Measurements from ENCODE around the gene PGF. TPM values are rescaled to one million over a fixed set of nuclear protein-coding genes. Genes with fewer than 3 reads are reported as not detected.

Gene PGF
- total and polyA plus RNA-seq, 4 donors: 3.0 to 10.0 (median 6.8) TPM

- peaks cover 0 to 5% (median 0%) of the 10 kb centered on the region in 5 donors for H3K4me1 ChIP-seq (ENCODE audit: control insufficient read depth in 5 of 5, insufficient read depth in 5 of 5, low read length in 5 of 5)
- H3K9me3 ChIP-seq (ENCODE audit: control insufficient read depth in 4 of 4, insufficient read depth in 3 of 4, low read length in 3 of 4): no peaks in the 10 kb centered on the region
- 8 to 10% methylated on average over 48 to 51 of the region's 51 CpGs for WGBS, 2 donors
- no peaks in the 10 kb centered on the region for H3K36me3 ChIP-seq (ENCODE audit: control insufficient read depth in 4 of 4, insufficient read depth in 4 of 4, low read length in 4 of 4)
- ATAC-seq (ENCODE audit: insufficient read depth, low FRiP score) (peak; percentile 92), DNase-seq (peak; percentile 75 to 78 (median 77))
- H3K9ac ChIP-seq (ENCODE audit: insufficient read depth in 1 of 2, low read length in 2 of 2): no peak within 1 kb of the TSS
- H3K4me3 ChIP-seq: peak within 1 kb of the TSS; percentile 64
- TF ChIP-seq CTCF (IDR thresholded peaks at IDR 0.05; ENCODE audit: control extremely low read depth, extremely low read depth): no peak
- peaks cover 0 to 8% (median 5%) of the 10 kb centered on the region in 3 donors for H3K27me3 ChIP-seq (ENCODE audit: control insufficient read depth in 3 of 3, insufficient read depth in 3 of 3, low read length in 2 of 3)
- peak within 1 kb of the TSS in 1 of 2 donors; percentile 26 for H3K27ac ChIP-seq (ENCODE audit: low read depth in 1 of 2, low read length in 1 of 2)
These were observed 32.5 kb downstream of the PGF start, which contains the start of gene RPS6KL1 for GRCh38 chr14:74922752-74923401. Gene RPS6KL1 (minus strand): TSS chr14:74923260. CDS start chr14:74921541, 1,719 bp downstream.

- Histone ChIP-seq H3K4me3 (peak overlapping the region; percentile 64), H3K27me3 (ENCODE audit: control insufficient read depth in 3 of 3, insufficient read depth in 3 of 3, low read length in 2 of 3) (peaks cover 0 to 8% (median 5%) of the 10 kb centered on the region in 3 donors), H3K9ac (ENCODE audit: insufficient read depth in 1 of 2, low read length in 2 of 2) (no peak overlapping the region), H3K27ac (ENCODE audit: low read depth in 1 of 2, low read length in 1 of 2) (no peak overlapping the region), H3K4me1 (ENCODE audit: control insufficient read depth in 5 of 5, insufficient read depth in 5 of 5, low read length in 5 of 5) (peaks cover 0 to 12% (median 0%) of the 10 kb centered on the region in 5 donors), H3K9me3 (ENCODE audit: control insufficient read depth in 4 of 4, insufficient read depth in 3 of 4, low read length in 3 of 4) (no peaks in the 10 kb centered on the region), H3K36me3 (ENCODE audit: control insufficient read depth in 4 of 4, insufficient read depth in 4 of 4, low read length in 4 of 4) (no peaks in the 10 kb centered on the region)
- WGBS, 2 donors: 83 to 87% methylated on average over 19 of the region's 19 CpGs
- DNase-seq (no peak), ATAC-seq (ENCODE audit: insufficient read depth, low FRiP score) (no peak)
- TF ChIP-seq CTCF (IDR thresholded peaks at IDR 0.05; ENCODE audit: control extremely low read depth, extremely low read depth): no peak
These were observed 33.2 kb downstream of the PGF start for GRCh38 chr14:74921987-74922751.

- TF ChIP-seq CTCF (IDR thresholded peaks at IDR 0.05; ENCODE audit: control extremely low read depth, extremely low read depth): no peak
- Histone ChIP-seq H3K9me3 (ENCODE audit: control insufficient read depth in 4 of 4, insufficient read depth in 3 of 4, low read length in 3 of 4) (no peaks in the 10 kb centered on the region), H3K4me1 (ENCODE audit: control insufficient read depth in 5 of 5, insufficient read depth in 5 of 5, low read length in 5 of 5) (peaks cover 0 to 18% (median 5%) of the 10 kb centered on the region in 5 donors), H3K9ac (ENCODE audit: insufficient read depth in 1 of 2, low read length in 2 of 2) (no peak overlapping the region), H3K36me3 (ENCODE audit: control insufficient read depth in 4 of 4, insufficient read depth in 4 of 4, low read length in 4 of 4) (no peaks in the 10 kb centered on the region), H3K27me3 (ENCODE audit: control insufficient read depth in 3 of 3, insufficient read depth in 3 of 3, low read length in 2 of 3) (peaks cover 0 to 8% (median 5%) of the 10 kb centered on the region in 3 donors), H3K4me3 (no peak overlapping the region), H3K27ac (ENCODE audit: low read depth in 1 of 2, low read length in 1 of 2) (no peak overlapping the region)
- DNase-seq (no peak), ATAC-seq (ENCODE audit: insufficient read depth, low FRiP score) (no peak)
- WGBS, 2 donors: 90 to 95% methylated on average over 19 of the region's 19 CpGs
These were observed 34.3 kb downstream of the PGF start for GRCh38 chr14:74921053-74921620.
